ENCODE results near the gene ZC3H13. TPM values are rescaled to one million over a fixed set of nuclear protein-coding genes. Genes with fewer than 3 reads are reported as not detected.
"Not testable (repeated sequence)": the region's sequence is repeated elsewhere in the genome, so short reads cannot be mapped to it uniquely, and the experiment has no call there.

Gene ZC3H13
- total and polyA plus RNA-seq, 2 donors (not counting 1 experiment from before 2014, with no cell fraction given), result 4.8 to 65.7 TPM

DNA sequence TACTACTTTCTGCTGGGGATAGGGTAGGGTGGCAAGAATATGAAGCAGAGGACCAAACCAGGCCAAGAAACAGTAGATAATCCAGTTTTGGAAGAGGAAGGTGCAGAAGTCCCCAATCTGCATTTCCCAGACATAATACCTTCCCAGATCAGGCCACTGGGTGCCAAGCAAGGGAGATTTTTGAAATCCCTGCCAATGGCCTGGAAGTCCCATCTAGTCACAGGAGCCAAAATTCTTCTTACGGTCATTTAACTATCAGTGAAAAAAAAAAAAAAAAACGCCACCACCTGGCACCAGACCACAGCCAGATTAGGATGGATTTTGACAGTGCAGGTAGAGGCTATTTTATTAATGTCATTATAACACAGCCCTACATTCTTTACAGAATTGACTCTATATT, 57.8 kb downstream of the ZC3H13 start:
- H3K4me1 Mint-ChIP-seq, result no peaks in the 10 kb centered on the region
- H3K79me2 ChIP-seq (ENCODE audit: control insufficient read depth, insufficient read depth, low read length), result no peaks in the 10 kb centered on the region

GRCh38 chr13:45989607-45990006, 62.9 kb downstream of the ZC3H13 start:
- Histone ChIP-seq H2AFZ (ENCODE audit: insufficient read depth, low read depth, low read length, poor library complexity, severe bottlenecking) (no peak overlapping the region), H4K20me1 (ENCODE audit: control insufficient read depth, insufficient read depth, low read length, poor library complexity, severe bottlenecking) (no peaks in the 10 kb centered on the region), H3K4me3 (ENCODE audit: control extremely low read depth in 1 of 5, extremely low read depth in 1 of 5, insufficient read depth in 1 of 5, low read depth in 2 of 5, low read length in 4 of 5) (no peak overlapping the region), H3K36me3 (replicated peaks in 1 of 2; ENCODE audit: control extremely low read depth in 1 of 2, control insufficient read depth in 1 of 2, extremely low read depth in 1 of 2, insufficient read depth in 2 of 2, low read length in 1 of 2) (peaks cover 8 to 42% of the 10 kb centered on the region in 2 experiments), H3K27ac (ENCODE audit: low read length in 2 of 2) (no peak overlapping the region), H3K4me1 (ENCODE audit: control insufficient read depth in 2 of 2, insufficient read depth in 2 of 2, low read length in 2 of 2) (no peaks in the 10 kb centered on the region), H3K4me2 (replicated peaks; ENCODE audit: low read depth, low read length, poor library complexity, severe bottlenecking) (no peak overlapping the region), H3K9me3 (ENCODE audit: control extremely low read depth in 1 of 3, control insufficient read depth in 2 of 3, insufficient read depth in 1 of 3, low read length in 2 of 3) (no peaks in the 10 kb centered on the region), H3K79me2 (ENCODE audit: control insufficient read depth, insufficient read depth, low read length) (peaks cover 8% of the 10 kb centered on the region), H3K9ac (ENCODE audit: low read length) (no peak overlapping the region), H3K27me3 (replicated peaks in 1 of 4; ENCODE audit: control extremely low read depth in 1 of 4, control insufficient read depth in 3 of 4, insufficient read depth in 4 of 4, low read length in 3 of 4) (no peaks in the 10 kb centered on the region)
- ATAC-seq (ENCODE audit: low read depth) (no peak), DNase-seq (no peak)
- ChIA-PET POLR2A (no interaction called here), CTCF (no interaction called here)
- intact Hi-C loops (cut with micrococcal nuclease), result no loop called here
- Mint-ChIP-seq H3K4me1 (no peaks in the 10 kb centered on the region), H3K9me3 (ENCODE audit: insufficient read depth) (no peaks in the 10 kb centered on the region), H3K27me3 (no peaks in the 10 kb centered on the region), H3K4me3 (no peak overlapping the region), H3K27ac (no peak overlapping the region)
- TF ChIP-seq EZH2 (IDR thresholded peaks at IDR 0.05; ENCODE audit: borderline replicate concordance, insufficient read depth, low read depth, low read length, poor library complexity, severe bottlenecking), result no peak
- TF ChIP-seq CTCF (IDR thresholded peaks at IDR 0.05), result no peak

More for the DNA sequence above, 57.8 kb downstream of the ZC3H13 start:
- H3K4me2 ChIP-seq (replicated peaks; ENCODE audit: low read depth, low read length, poor library complexity, severe bottlenecking), result no peak overlapping the region
- H3K9ac ChIP-seq (ENCODE audit: low read length), result no peak overlapping the region
- H3K4me3 ChIP-seq (ENCODE audit: control extremely low read depth in 1 of 5, extremely low read depth in 1 of 5, insufficient read depth in 1 of 5, low read depth in 2 of 5, low read length in 4 of 5), result no peak overlapping the region
- no CpG with 5 or more reads among the region's 2 CpGs for WGBS (ENCODE audit: insufficient coverage)
- DNase-seq (no peak), ATAC-seq (ENCODE audit: low read depth) (no peak)
- H3K4me1 ChIP-seq (ENCODE audit: control insufficient read depth in 2 of 2, insufficient read depth in 2 of 2, low read length in 2 of 2), result no peaks in the 10 kb centered on the region
- ChIA-PET CTCF (no interaction called here), POLR2A (no interaction called here)
- Mint-ChIP-seq H3K9me3 (ENCODE audit: insufficient read depth) (no peaks in the 10 kb centered on the region), H3K27me3 (no peaks in the 10 kb centered on the region), H3K27ac (no peak overlapping the region), H3K4me3 (no peak overlapping the region)
- H3K36me3 ChIP-seq (replicated peaks in 1 of 2; ENCODE audit: control extremely low read depth in 1 of 2, control insufficient read depth in 1 of 2, extremely low read depth in 1 of 2, insufficient read depth in 2 of 2, low read length in 1 of 2), result peaks cover 6 to 9% of the 10 kb centered on the region in 2 experiments
- no peaks in the 10 kb centered on the region for H3K9me3 ChIP-seq (ENCODE audit: control extremely low read depth in 1 of 3, control insufficient read depth in 2 of 3, insufficient read depth in 1 of 3, low read length in 2 of 3)
- no peaks in the 10 kb centered on the region for H3K27me3 ChIP-seq (replicated peaks in 1 of 4; ENCODE audit: control extremely low read depth in 1 of 4, control insufficient read depth in 3 of 4, insufficient read depth in 4 of 4, low read length in 3 of 4)
- no peak overlapping the region for H3K27ac ChIP-seq (ENCODE audit: low read length in 2 of 2)
- TF ChIP-seq CTCF (IDR thresholded peaks at IDR 0.05), result no peak
- H2AFZ ChIP-seq (ENCODE audit: insufficient read depth, low read depth, low read length, poor library complexity, severe bottlenecking), result no peak overlapping the region
- intact Hi-C loops (cut with micrococcal nuclease), result no loop called here
- no peaks in the 10 kb centered on the region for H4K20me1 ChIP-seq (ENCODE audit: control insufficient read depth, insufficient read depth, low read length, poor library complexity, severe bottlenecking)

- H3K4me3 ChIP-seq (ENCODE audit: control extremely low read depth in 1 of 5, extremely low read depth in 1 of 5, insufficient read depth in 1 of 5, low read depth in 2 of 5, low read length in 4 of 5); H3K27ac Mint-ChIP-seq; H3K4me2 ChIP-seq (replicated peaks; ENCODE audit: low read depth, low read length, poor library complexity, severe bottlenecking); DNase-seq; H3K9me3 Mint-ChIP-seq (ENCODE audit: insufficient read depth); H4K20me1 ChIP-seq (ENCODE audit: control insufficient read depth, insufficient read depth, low read length, poor library complexity, severe bottlenecking); intact Hi-C loops (cut with micrococcal nuclease); H3K9ac ChIP-seq (ENCODE audit: low read length); H3K27ac ChIP-seq (ENCODE audit: low read length in 2 of 2); H3K9me3 ChIP-seq (ENCODE audit: control extremely low read depth in 1 of 3, control insufficient read depth in 2 of 3, insufficient read depth in 1 of 3, low read length in 2 of 3); POLR2A ChIA-PET; H3K79me2 ChIP-seq (ENCODE audit: control insufficient read depth, insufficient read depth, low read length); ATAC-seq (ENCODE audit: low read depth); H3K4me3 Mint-ChIP-seq; H3K27me3 ChIP-seq (replicated peaks in 1 of 4; ENCODE audit: control extremely low read depth in 1 of 4, control insufficient read depth in 3 of 4, insufficient read depth in 4 of 4, low read length in 3 of 4); H3K4me1 Mint-ChIP-seq; H3K4me1 ChIP-seq (ENCODE audit: control insufficient read depth in 2 of 2, insufficient read depth in 2 of 2, low read length in 2 of 2); CTCF ChIA-PET; H2AFZ ChIP-seq (ENCODE audit: insufficient read depth, low read depth, low read length, poor library complexity, severe bottlenecking); H3K27me3 Mint-ChIP-seq: not testable (repeated sequence)
- WGBS (ENCODE audit: insufficient coverage), result no CpG with 5 or more reads among the region's 2 CpGs
- H3K36me3 ChIP-seq (replicated peaks in 1 of 2; ENCODE audit: control extremely low read depth in 1 of 2, control insufficient read depth in 1 of 2, extremely low read depth in 1 of 2, insufficient read depth in 2 of 2, low read length in 1 of 2), result peaks cover 3 to 48% of the 10 kb centered on the region in 2 experiments
Measured at GRCh38 chr13:45981127-45981526, 71.4 kb downstream of the ZC3H13 start.

Data from B cell (primary cell).